ENCODE measurements around the gene GNB1L. TPM values are rescaled to one million over a fixed set of nuclear protein-coding genes. Genes with fewer than 3 reads are reported as not detected.

Gene GNB1L
- total and polyA plus RNA-seq, 4 donors, result 4.5 to 9.3 (median 6.7) TPM

DNA sequence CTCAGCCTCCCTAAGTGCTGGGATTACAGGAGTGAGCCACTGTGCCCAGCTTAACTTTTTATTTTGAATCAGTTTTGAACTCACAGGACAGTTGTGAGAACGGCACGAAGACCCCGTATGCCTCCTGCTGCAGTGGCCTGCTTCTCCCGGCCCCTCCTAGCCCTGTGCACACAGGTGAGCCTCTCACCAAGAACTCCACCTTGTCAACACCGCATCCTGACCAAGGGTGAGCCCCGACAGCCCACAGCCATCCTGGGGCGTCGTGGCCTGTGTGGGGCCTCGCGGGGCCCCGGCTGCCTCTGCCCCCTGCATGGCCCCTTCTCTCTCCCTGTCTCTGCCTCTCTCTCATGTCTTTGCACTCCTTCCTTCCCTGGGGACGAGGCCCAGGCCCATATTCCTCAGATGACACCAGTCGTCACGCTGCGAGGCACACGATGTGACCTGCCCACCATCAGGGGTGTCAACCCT, 38.8 kb downstream of the GNB1L start:
- no peaks in the 10 kb centered on the region for H3K9me3 ChIP-seq (ENCODE audit: control insufficient read depth in 4 of 4, insufficient read depth in 3 of 4, low read length in 3 of 4)
- DNase-seq, result no peak
- no peaks in the 10 kb centered on the region for H3K27me3 ChIP-seq (ENCODE audit: control insufficient read depth in 3 of 3, insufficient read depth in 3 of 3, low read length in 2 of 3)
- no peak for ATAC-seq (ENCODE audit: insufficient read depth, low FRiP score)
- 91 to 94% methylated on average over 16 of the region's 16 CpGs for WGBS, 2 donors
- no peak overlapping the region for H3K4me3 ChIP-seq
- H3K27ac ChIP-seq (ENCODE audit: low read depth in 1 of 2, low read length in 1 of 2), result no peak overlapping the region
- no peak overlapping the region for H3K9ac ChIP-seq (ENCODE audit: insufficient read depth in 1 of 2, low read length in 2 of 2)
- H3K4me1 ChIP-seq (ENCODE audit: control insufficient read depth in 5 of 5, insufficient read depth in 5 of 5, low read length in 5 of 5), result peaks cover 0 to 29% (median 0%) of the 10 kb centered on the region in 5 donors
- H3K36me3 ChIP-seq (ENCODE audit: control insufficient read depth in 4 of 4, insufficient read depth in 4 of 4, low read length in 4 of 4), result peaks cover 0 to 3% (median 0%) of the 10 kb centered on the region in 4 donors
- TF ChIP-seq, protein P1, sequence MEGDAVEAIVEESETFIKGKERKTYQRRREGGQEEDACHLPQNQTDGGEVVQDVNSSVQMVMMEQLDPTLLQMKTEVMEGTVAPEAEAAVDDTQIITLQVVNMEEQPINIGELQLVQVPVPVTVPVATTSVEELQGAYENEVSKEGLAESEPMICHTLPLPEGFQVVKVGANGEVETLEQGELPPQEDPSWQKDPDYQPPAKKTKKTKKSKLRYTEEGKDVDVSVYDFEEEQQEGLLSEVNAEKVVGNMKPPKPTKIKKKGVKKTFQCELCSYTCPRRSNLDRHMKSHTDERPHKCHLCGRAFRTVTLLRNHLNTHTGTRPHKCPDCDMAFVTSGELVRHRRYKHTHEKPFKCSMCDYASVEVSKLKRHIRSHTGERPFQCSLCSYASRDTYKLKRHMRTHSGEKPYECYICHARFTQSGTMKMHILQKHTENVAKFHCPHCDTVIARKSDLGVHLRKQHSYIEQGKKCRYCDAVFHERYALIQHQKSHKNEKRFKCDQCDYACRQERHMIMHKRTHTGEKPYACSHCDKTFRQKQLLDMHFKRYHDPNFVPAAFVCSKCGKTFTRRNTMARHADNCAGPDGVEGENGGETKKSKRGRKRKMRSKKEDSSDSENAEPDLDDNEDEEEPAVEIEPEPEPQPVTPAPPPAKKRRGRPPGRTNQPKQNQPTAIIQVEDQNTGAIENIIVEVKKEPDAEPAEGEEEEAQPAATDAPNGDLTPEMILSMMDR (IDR thresholded peaks at IDR 0.05; ENCODE audit: control extremely low read depth, extremely low read depth), result no peak

DNA sequence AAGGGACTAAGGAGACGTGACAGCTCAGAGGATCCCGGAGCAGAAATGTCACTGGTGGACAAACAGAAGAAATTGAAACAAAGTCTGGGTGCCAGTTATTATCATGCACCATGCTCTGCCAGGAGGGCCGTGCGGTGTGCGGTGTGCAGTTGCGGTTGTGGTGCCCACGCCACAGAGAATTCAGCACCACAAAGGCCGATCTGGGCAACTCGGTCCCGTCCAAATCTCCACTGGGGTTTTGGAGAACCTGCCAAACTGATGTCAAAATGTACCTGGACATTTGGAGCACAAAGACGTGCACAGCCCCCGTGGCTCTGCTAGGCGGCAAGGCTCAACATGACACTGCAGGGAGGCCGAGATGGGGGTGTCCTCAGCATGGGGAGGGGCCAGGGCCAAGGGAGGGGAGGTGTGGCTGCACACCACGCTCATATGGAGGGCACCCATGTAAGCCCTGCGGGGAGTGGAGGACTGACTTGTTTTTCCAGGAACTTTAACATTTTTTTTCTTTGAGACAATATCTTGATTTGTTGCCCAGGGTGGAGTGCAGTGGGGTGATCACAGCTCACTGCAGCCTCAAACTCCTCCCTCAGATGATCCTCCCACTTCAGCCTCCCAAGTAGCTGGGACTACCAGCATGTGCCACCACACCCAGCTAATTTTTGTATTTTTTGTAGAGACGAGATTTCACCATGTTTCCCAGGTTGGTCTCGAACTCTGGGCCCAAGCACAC, 39.4 kb downstream of the GNB1L start:
- no peaks in the 10 kb centered on the region for H3K27me3 ChIP-seq (ENCODE audit: control insufficient read depth in 3 of 3, insufficient read depth in 3 of 3, low read length in 2 of 3)
- H3K27ac ChIP-seq (ENCODE audit: low read depth in 1 of 2, low read length in 1 of 2), result no peak overlapping the region
- peaks cover 0 to 30% (median 0%) of the 10 kb centered on the region in 5 donors for H3K4me1 ChIP-seq (ENCODE audit: control insufficient read depth in 5 of 5, insufficient read depth in 5 of 5, low read length in 5 of 5)
- H3K9me3 ChIP-seq (ENCODE audit: control insufficient read depth in 4 of 4, insufficient read depth in 3 of 4, low read length in 3 of 4), result no peaks in the 10 kb centered on the region
- peaks cover 0 to 3% (median 0%) of the 10 kb centered on the region in 4 donors for H3K36me3 ChIP-seq (ENCODE audit: control insufficient read depth in 4 of 4, insufficient read depth in 4 of 4, low read length in 4 of 4)
- WGBS, 2 donors, result 93 to 94% methylated on average over 18 of the region's 18 CpGs
- no peak overlapping the region for H3K4me3 ChIP-seq
- TF ChIP-seq, protein P1 (IDR thresholded peaks at IDR 0.05; ENCODE audit: control extremely low read depth, extremely low read depth), result no peak
- DNase-seq (no peak), ATAC-seq (ENCODE audit: insufficient read depth, low FRiP score) (no peak)
- H3K9ac ChIP-seq (ENCODE audit: insufficient read depth in 1 of 2, low read length in 2 of 2), result no peak overlapping the region

DNA sequence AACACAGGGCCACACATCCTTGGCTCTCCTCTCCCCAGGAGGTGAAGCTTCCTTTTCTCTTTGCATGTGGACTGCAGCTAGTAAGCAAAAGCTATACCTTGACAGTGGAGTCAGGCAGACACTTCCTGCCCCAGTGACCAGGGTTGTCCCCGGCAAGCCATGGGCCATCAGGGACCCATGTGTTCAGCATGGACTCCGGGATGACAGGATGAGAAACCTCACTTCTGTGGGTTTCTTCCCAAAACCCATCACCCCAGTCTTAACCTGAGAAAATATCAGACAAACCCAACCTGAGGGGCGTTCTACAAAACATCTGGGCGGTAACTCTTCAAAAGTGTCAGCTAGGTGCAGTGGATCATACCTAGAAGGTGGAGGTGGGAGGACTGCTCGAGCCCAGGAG, 40.2 kb downstream of the GNB1L start:
- H3K27ac ChIP-seq (ENCODE audit: low read depth in 1 of 2, low read length in 1 of 2), result no peak overlapping the region
- H3K4me1 ChIP-seq (ENCODE audit: control insufficient read depth in 5 of 5, insufficient read depth in 5 of 5, low read length in 5 of 5), result peaks cover 0 to 30% (median 0%) of the 10 kb centered on the region in 5 donors
- ATAC-seq (ENCODE audit: insufficient read depth, low FRiP score), result no peak
- DNase-seq, result no peak
- no peak overlapping the region for H3K4me3 ChIP-seq
- 92 to 95% methylated on average over 5 of the region's 5 CpGs for whole genome bisulfite sequencing, 2 donors
- H3K27me3 ChIP-seq (ENCODE audit: control insufficient read depth in 3 of 3, insufficient read depth in 3 of 3, low read length in 2 of 3), result no peaks in the 10 kb centered on the region
- H3K36me3 ChIP-seq (ENCODE audit: control insufficient read depth in 4 of 4, insufficient read depth in 4 of 4, low read length in 4 of 4), result peaks cover 0 to 3% (median 0%) of the 10 kb centered on the region in 4 donors
- TF ChIP-seq, protein P1 (IDR thresholded peaks at IDR 0.05; ENCODE audit: control extremely low read depth, extremely low read depth), result no peak
- no peak overlapping the region for H3K9ac ChIP-seq (ENCODE audit: insufficient read depth in 1 of 2, low read length in 2 of 2)
- H3K9me3 ChIP-seq (ENCODE audit: control insufficient read depth in 4 of 4, insufficient read depth in 3 of 4, low read length in 3 of 4), result no peaks in the 10 kb centered on the region
